ENCODE measurements around the gene DIP2C. TPM values are rescaled to one million over a fixed set of nuclear protein-coding genes. Genes with fewer than 3 reads are reported as not detected.

DIP2C gene
- total and polyA plus RNA-seq, 2 donors (not counting 1 experiment from before 2014, with no cell fraction given), result 1.3 to 1.9 TPM

DNA sequence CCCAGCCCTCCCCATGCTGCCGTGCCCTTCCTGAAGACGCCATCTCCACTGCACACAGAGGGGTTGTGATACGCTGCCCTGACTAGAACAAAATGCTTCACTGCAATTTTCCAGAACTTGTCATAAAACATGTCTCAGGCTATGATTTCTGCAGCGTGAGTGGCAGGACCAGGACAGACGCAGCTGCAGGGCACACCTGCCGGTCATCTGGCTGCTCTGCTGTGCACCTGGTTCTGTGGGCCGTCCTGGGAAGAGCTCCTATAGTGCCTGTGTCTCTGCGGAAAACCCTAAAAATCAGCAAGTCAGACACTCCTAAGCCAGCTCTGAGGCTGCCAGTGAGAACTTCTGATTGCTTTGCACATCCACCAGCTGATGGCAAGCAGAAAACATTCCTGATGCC lies 39.7 kb upstream of the DIP2C start:
- ChIA-PET POLR2A (no interaction called here), CTCF (no interaction called here)
- TF ChIP-seq EZH2 (IDR thresholded peaks at IDR 0.05; ENCODE audit: borderline replicate concordance, insufficient read depth, low read depth, low read length, poor library complexity, severe bottlenecking), result no peak
- TF ChIP-seq, protein P1, sequence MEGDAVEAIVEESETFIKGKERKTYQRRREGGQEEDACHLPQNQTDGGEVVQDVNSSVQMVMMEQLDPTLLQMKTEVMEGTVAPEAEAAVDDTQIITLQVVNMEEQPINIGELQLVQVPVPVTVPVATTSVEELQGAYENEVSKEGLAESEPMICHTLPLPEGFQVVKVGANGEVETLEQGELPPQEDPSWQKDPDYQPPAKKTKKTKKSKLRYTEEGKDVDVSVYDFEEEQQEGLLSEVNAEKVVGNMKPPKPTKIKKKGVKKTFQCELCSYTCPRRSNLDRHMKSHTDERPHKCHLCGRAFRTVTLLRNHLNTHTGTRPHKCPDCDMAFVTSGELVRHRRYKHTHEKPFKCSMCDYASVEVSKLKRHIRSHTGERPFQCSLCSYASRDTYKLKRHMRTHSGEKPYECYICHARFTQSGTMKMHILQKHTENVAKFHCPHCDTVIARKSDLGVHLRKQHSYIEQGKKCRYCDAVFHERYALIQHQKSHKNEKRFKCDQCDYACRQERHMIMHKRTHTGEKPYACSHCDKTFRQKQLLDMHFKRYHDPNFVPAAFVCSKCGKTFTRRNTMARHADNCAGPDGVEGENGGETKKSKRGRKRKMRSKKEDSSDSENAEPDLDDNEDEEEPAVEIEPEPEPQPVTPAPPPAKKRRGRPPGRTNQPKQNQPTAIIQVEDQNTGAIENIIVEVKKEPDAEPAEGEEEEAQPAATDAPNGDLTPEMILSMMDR (IDR thresholded peaks at IDR 0.05), result no peak
- H3K4me3 ChIP-seq (ENCODE audit: control extremely low read depth in 1 of 5, extremely low read depth in 1 of 5, insufficient read depth in 1 of 5, low read depth in 2 of 5, low read length in 4 of 5), result no peak overlapping the region
- peaks cover 0 to 2% (median 0%) of the 10 kb centered on the region in 3 donors for H3K9me3 ChIP-seq (ENCODE audit: control extremely low read depth in 1 of 3, control insufficient read depth in 2 of 3, insufficient read depth in 1 of 3, low read length in 2 of 3)
- peaks cover 8% of the 10 kb centered on the region for H3K27me3 Mint-ChIP-seq
- H3K27ac Mint-ChIP-seq, result no peak overlapping the region
- WGBS (ENCODE audit: insufficient coverage), result 81% methylated on average over 7 of the region's 8 CpGs
- no peaks in the 10 kb centered on the region for H3K79me2 ChIP-seq (ENCODE audit: control insufficient read depth, insufficient read depth, low read length)
- peaks cover 3% of the 10 kb centered on the region for H3K9me3 Mint-ChIP-seq (ENCODE audit: insufficient read depth)
- intact Hi-C loops (cut with micrococcal nuclease), result no loop called here
- H2AFZ ChIP-seq (ENCODE audit: insufficient read depth, low read depth, low read length, poor library complexity, severe bottlenecking), result no peak overlapping the region
- H3K4me1 Mint-ChIP-seq, result no peaks in the 10 kb centered on the region
- DNase-seq, result no peak
- no peak overlapping the region for H3K4me3 Mint-ChIP-seq
- no peaks in the 10 kb centered on the region for H4K20me1 ChIP-seq (ENCODE audit: control insufficient read depth, insufficient read depth, low read length, poor library complexity, severe bottlenecking)
- H3K36me3 ChIP-seq (replicated peaks in 1 of 2; ENCODE audit: control extremely low read depth in 1 of 2, control insufficient read depth in 1 of 2, extremely low read depth in 1 of 2, insufficient read depth in 2 of 2, low read length in 1 of 2), result no peaks in the 10 kb centered on the region
- no peak for ATAC-seq (ENCODE audit: low read depth)
- H3K4me1 ChIP-seq (ENCODE audit: control insufficient read depth in 2 of 2, insufficient read depth in 2 of 2, low read length in 2 of 2), result no peaks in the 10 kb centered on the region
- no peak overlapping the region for H3K4me2 ChIP-seq (replicated peaks; ENCODE audit: low read depth, low read length, poor library complexity, severe bottlenecking)
- H3K27me3 ChIP-seq (replicated peaks in 1 of 4; ENCODE audit: control extremely low read depth in 1 of 4, control insufficient read depth in 3 of 4, insufficient read depth in 4 of 4, low read length in 3 of 4), result no peaks in the 10 kb centered on the region
- no peak overlapping the region for H3K9ac ChIP-seq (ENCODE audit: low read length)
- H3K27ac ChIP-seq (ENCODE audit: low read length in 2 of 2), result no peak overlapping the region

DNA sequence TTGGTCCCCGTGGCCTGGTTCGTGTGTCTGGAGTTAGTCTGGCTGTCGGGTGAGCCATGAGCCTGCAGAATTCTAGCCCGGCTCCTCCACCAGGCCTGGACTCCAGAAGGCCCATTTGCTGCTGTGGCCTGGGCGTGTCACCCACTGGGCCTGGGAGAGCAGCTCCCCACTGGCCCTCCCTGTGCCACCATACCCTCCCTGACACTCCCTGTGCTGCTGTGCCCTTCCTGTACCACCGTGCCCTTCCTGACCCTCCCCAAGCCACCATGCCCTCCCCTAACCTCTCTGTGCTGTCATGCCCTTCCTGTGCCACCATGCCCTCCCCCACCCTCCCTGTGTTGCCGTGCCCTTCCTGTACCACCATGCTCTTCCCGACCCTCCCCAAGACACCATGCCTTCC lies 39.1 kb upstream of the DIP2C start:
- Histone ChIP-seq H3K9ac (ENCODE audit: low read length) (no peak overlapping the region), H3K9me3 (ENCODE audit: control extremely low read depth in 1 of 3, control insufficient read depth in 2 of 3, insufficient read depth in 1 of 3, low read length in 2 of 3) (peaks cover 0 to 4% (median 0%) of the 10 kb centered on the region in 3 donors), H3K36me3 (replicated peaks in 1 of 2; ENCODE audit: control extremely low read depth in 1 of 2, control insufficient read depth in 1 of 2, extremely low read depth in 1 of 2, insufficient read depth in 2 of 2, low read length in 1 of 2) (no peaks in the 10 kb centered on the region), H4K20me1 (ENCODE audit: control insufficient read depth, insufficient read depth, low read length, poor library complexity, severe bottlenecking) (no peaks in the 10 kb centered on the region), H3K4me1 (ENCODE audit: control insufficient read depth in 2 of 2, insufficient read depth in 2 of 2, low read length in 2 of 2) (no peaks in the 10 kb centered on the region), H3K4me3 (ENCODE audit: control extremely low read depth in 1 of 5, extremely low read depth in 1 of 5, insufficient read depth in 1 of 5, low read depth in 2 of 5, low read length in 4 of 5) (no peak overlapping the region), H3K4me2 (replicated peaks; ENCODE audit: low read depth, low read length, poor library complexity, severe bottlenecking) (no peak overlapping the region), H2AFZ (ENCODE audit: insufficient read depth, low read depth, low read length, poor library complexity, severe bottlenecking) (no peak overlapping the region), H3K27me3 (replicated peaks in 1 of 4; ENCODE audit: control extremely low read depth in 1 of 4, control insufficient read depth in 3 of 4, insufficient read depth in 4 of 4, low read length in 3 of 4) (no peaks in the 10 kb centered on the region), H3K79me2 (ENCODE audit: control insufficient read depth, insufficient read depth, low read length) (no peaks in the 10 kb centered on the region), H3K27ac (ENCODE audit: low read length in 2 of 2) (no peak overlapping the region)
- Mint-ChIP-seq H3K4me3 (no peak overlapping the region), H3K9me3 (ENCODE audit: insufficient read depth) (peaks cover 3% of the 10 kb centered on the region), H3K27ac (no peak overlapping the region), H3K4me1 (no peaks in the 10 kb centered on the region), H3K27me3 (peaks cover 7% of the 10 kb centered on the region)
- DNase-seq, result no peak
- CTCF ChIA-PET, result no interaction called here
- ATAC-seq (ENCODE audit: low read depth), result no peak
- intact Hi-C loops (cut with micrococcal nuclease), result no loop called here
- TF ChIP-seq, protein P1 (IDR thresholded peaks at IDR 0.05), result no peak
- POLR2A ChIA-PET, result no interaction called here
- WGBS (ENCODE audit: insufficient coverage), result 76% methylated on average over 7 of the region's 8 CpGs
